PFSK-1 (cell line): ENCODE measurements around the gene GLT8D1.

ENCODE experiments used
- FOXP2 ChIP-seq: optimal IDR thresholded peaks from 2 replicates; pipeline ENCODE3; 2011; ENCODE audit warnings: borderline replicate concordance, control low read depth, inconsistent platforms; ENCODE audit not compliant: insufficient read depth; ENCODE audit errors: extremely low read length, extremely low read depth
- POLR2AphosphoS5 ChIP-seq: IDR thresholded peaks from 2 replicates; pipeline ENCODE4 v1.6.1; 2012; ENCODE audit warnings: low read depth, mild to moderate bottlenecking, control low read depth, low read length, moderate library complexity
- REST ChIP-seq, 2 experiments: IDR thresholded peaks; 2 replicates each; pipeline versions ENCODE4 v1.6.1 to v1.8.0; 2011 to 2012; ENCODE audit warnings: low read depth in 2 of 2, low read length in 2 of 2, control low read depth in 1 of 2, inconsistent platforms in 1 of 2, mild to moderate bottlenecking in 1 of 2, moderate library complexity in 1 of 2; ENCODE audit not compliant: insufficient read depth in 1 of 2
- SIN3A ChIP-seq: IDR thresholded peaks from 2 replicates; pipeline ENCODE4 v1.6.1; 2012; ENCODE audit warnings: mild to moderate bottlenecking, low read length, moderate library complexity, borderline replicate concordance; ENCODE audit not compliant: insufficient read depth
- TAF1 ChIP-seq: IDR thresholded peaks from 2 replicates; pipeline ENCODE4 v1.6.1; 2012; ENCODE audit warnings: low read length, control low read depth, borderline replicate concordance; ENCODE audit not compliant: insufficient read depth

Gene GLT8D1

GRCh38 chr3:52710512-52710911, 4.9 kb upstream of the GLT8D1 start:
- TF ChIP-seq POLR2AphosphoS5, result no peak
- no peak for TF ChIP-seq FOXP2
- TF ChIP-seq SIN3A, result no peak
- TF ChIP-seq REST (IDR thresholded peaks at IDR 0.05; ENCODE audit: insufficient read depth in 1 of 2, low read depth in 2 of 2, low read length in 2 of 2), result no peak
- no peak for TF ChIP-seq TAF1

- TF ChIP-seq POLR2AphosphoS5, result no peak
- no peak for TF ChIP-seq SIN3A
- TF ChIP-seq FOXP2, result no peak
- TF ChIP-seq REST (IDR thresholded peaks at IDR 0.05; ENCODE audit: insufficient read depth in 1 of 2, low read depth in 2 of 2, low read length in 2 of 2), result no peak
- no peak for TF ChIP-seq TAF1
These were observed 2.0 kb upstream of the GLT8D1 start for GRCh38 chr3:52707585-52707984.

- TF ChIP-seq FOXP2 (no peak), POLR2AphosphoS5 (no peak), TAF1 (no peak), REST (IDR thresholded peaks at IDR 0.05; ENCODE audit: insufficient read depth in 1 of 2, low read depth in 2 of 2, low read length in 2 of 2) (no peak), SIN3A (no peak)
These were observed 228 bp downstream of the GLT8D1 start for GRCh38 chr3:52705438-52705687.

GRCh38 chr3:52704611-52705437, 767 bp downstream of the GLT8D1 start:
- no peak for TF ChIP-seq REST (IDR thresholded peaks at IDR 0.05; ENCODE audit: insufficient read depth in 1 of 2, low read depth in 2 of 2, low read length in 2 of 2)
- no peak for TF ChIP-seq POLR2AphosphoS5
- no peak for TF ChIP-seq TAF1
- TF ChIP-seq FOXP2, result no peak
- TF ChIP-seq SIN3A, result no peak

DNA sequence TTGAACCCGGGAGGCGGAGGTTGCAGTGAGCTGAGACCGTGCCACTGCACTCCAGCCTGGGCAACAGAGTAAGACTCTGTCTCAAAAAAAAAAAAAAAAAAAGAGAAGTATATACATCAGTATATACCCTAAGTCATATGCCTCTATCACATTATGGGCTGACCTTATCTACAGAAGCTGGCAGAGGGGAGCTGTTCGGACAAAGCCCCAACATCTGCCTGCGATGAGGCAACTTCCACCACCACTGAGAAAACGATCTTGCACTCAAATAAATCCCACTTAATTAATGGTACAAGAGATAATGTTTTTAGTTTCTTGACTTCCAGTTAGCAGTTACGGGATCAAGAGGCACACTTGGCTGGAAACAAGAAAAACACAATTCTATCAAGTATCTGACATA, 2.2 kb downstream of the GLT8D1 start:
- TF ChIP-seq REST (IDR thresholded peaks at IDR 0.05; ENCODE audit: insufficient read depth in 1 of 2, low read depth in 2 of 2, low read length in 2 of 2) (no peak), POLR2AphosphoS5 (no peak), TAF1 (no peak), FOXP2 (no peak), SIN3A (no peak)
